Endothelial cell of umbilical vein (primary cell): ENCODE results near the gene MMS19. TPM values are rescaled to one million over a fixed set of nuclear protein-coding genes. Genes with fewer than 3 reads are reported as not detected.

Experiments
- BruUV-seq: library from RNA; stranded (reverse); fragments of 400-500 nt; replicated peaks from 2 replicates; lab custom pipeline; 2021; lab: Mats Ljungman, UMichigan
- CTCF ChIA-PET: fragments of 300-600, 350-600 bp; sonication (Branson Sonifier 250); formaldehyde crosslinking; loops from one replicate; lab custom pipeline; 2021; ENCODE audit warnings: antibody characterized with exemption, inconsistent platforms; lab: Charles Lee
- POLR2A ChIA-PET: fragments of 300-600, 350-600 bp; sonication (Branson Sonifier 250); formaldehyde crosslinking; loops from one replicate; lab custom pipeline; 2021; ENCODE audit warnings: antibody characterized with exemption, inconsistent platforms; lab: Charles Lee
- DNase-seq: peaks from one replicate; pipeline ENCODE4 v3.0.0-alpha.2; 2011; ENCODE audit warnings: low read depth, low spot score
- FAIRE-seq: peaks from 2 replicates; lab custom pipeline; 2011; peaks lifted over from hg19 to GRCh38; lab: Jason Lieb, UNC
- H2AFZ ChIP-seq: 2 replicates; pipeline ENCODE4 v1.6.0; 2012; ENCODE audit warnings: low read depth, low read length, control low read depth, inconsistent platforms
- H3K27ac ChIP-seq: 2 replicates; pipeline ENCODE4 v1.5.1; 2011; ENCODE audit warnings: low read depth, mild to moderate bottlenecking, control low read depth, low read length, moderate library complexity; ENCODE audit not compliant: insufficient read depth
- H3K27me3 ChIP-seq, 2 experiments: 2 replicates each; pipeline versions ENCODE4 v1.6.0 to v1.6.1; 2011; ENCODE audit warnings: low read length in 2 of 2, mixed read lengths in 1 of 2; ENCODE audit not compliant: control insufficient read depth in 2 of 2, insufficient read depth in 2 of 2
- H3K36me3 ChIP-seq, 2 experiments: 2 replicates in 1 of 2; 3 replicates in 1 of 2; pipeline ENCODE4 v1.5.1; 2011; ENCODE audit warnings: low read length in 2 of 2, mild to moderate bottlenecking in 1 of 2, moderate library complexity in 1 of 2; ENCODE audit not compliant: control insufficient read depth in 2 of 2, insufficient read depth in 2 of 2; ENCODE audit errors: extremely low read depth in 1 of 2
- H3K4me1 ChIP-seq: 3 replicates; pipeline ENCODE4 v1.5.1; 2011; ENCODE audit warnings: mild to moderate bottlenecking, low read length; ENCODE audit not compliant: control insufficient read depth, insufficient read depth; ENCODE audit errors: extremely low read depth
- H3K4me2 ChIP-seq: 2 replicates; pipeline ENCODE4 v1.6.1; 2011; ENCODE audit warnings: low read length, control low read depth, mixed read lengths; ENCODE audit not compliant: insufficient read depth
- H3K4me3 ChIP-seq, 3 experiments: fragments of 200-600 bp in 1 of 3; sonication (generic), shearing (Covaris generic) in 1 of 3; replicated peaks in 1 of 3; 2 replicates each; pipeline ENCODE4 v1.5.1; 2011 to 2016; ENCODE audit warnings: control low read depth in 3 of 3, low read length in 3 of 3, mild to moderate bottlenecking in 2 of 3, inconsistent platforms in 1 of 3, low read depth in 1 of 3, moderate library complexity in 1 of 3; ENCODE audit not compliant: insufficient read depth in 1 of 3
- H3K79me2 ChIP-seq: 2 replicates; pipeline ENCODE4 v1.6.0; 2012; ENCODE audit warnings: low read length, inconsistent platforms; ENCODE audit not compliant: control insufficient read depth, insufficient read depth
- H3K9ac ChIP-seq: replicated peaks from 2 replicates; pipeline ENCODE3; 2011; ENCODE audit warnings: low read length, control low read depth; ENCODE audit not compliant: insufficient read depth; ENCODE audit errors: extremely low read depth
- H3K9me1 ChIP-seq: replicated peaks from 3 replicates; pipeline ENCODE4 v1.6.0; 2011; ENCODE audit warnings: mild to moderate bottlenecking, low read length; ENCODE audit not compliant: control insufficient read depth, insufficient read depth; ENCODE audit errors: extremely low read depth
- H3K9me3 ChIP-seq: replicated peaks from 2 replicates; pipeline ENCODE4 v1.5.1; 2012; ENCODE audit warnings: low read length, inconsistent platforms; ENCODE audit not compliant: control insufficient read depth, insufficient read depth
- H4K20me1 ChIP-seq: replicated peaks from 2 replicates; pipeline ENCODE3; 2011; ENCODE audit warnings: mild to moderate bottlenecking, low read length; ENCODE audit not compliant: control insufficient read depth, insufficient read depth; ENCODE audit errors: extremely low read depth
- EZH2 ChIP-seq: IDR thresholded peaks from 2 replicates; pipeline ENCODE4 v1.6.1; 2012; ENCODE audit warnings: borderline replicate concordance, low read depth, mild to moderate bottlenecking, moderate library complexity, low read length, inconsistent platforms; ENCODE audit not compliant: severe bottlenecking
- FOS ChIP-seq: IDR thresholded peaks from 2 replicates; pipeline ENCODE4 v1.6.1; 2011; ENCODE audit warnings: mild to moderate bottlenecking, low read length, moderate library complexity, borderline replicate concordance; ENCODE audit not compliant: insufficient read depth
- GATA2 ChIP-seq: IDR thresholded peaks from 2 replicates; pipeline ENCODE4 v1.7.0; 2011; ENCODE audit warnings: low read depth, mild to moderate bottlenecking, moderate library complexity, mixed read lengths, low read length; ENCODE audit not compliant: insufficient read length, insufficient read depth
- JUN ChIP-seq: IDR thresholded peaks from 2 replicates; pipeline ENCODE4 v1.6.1; 2011; ENCODE audit warnings: borderline replicate concordance, low read depth; ENCODE audit not compliant: insufficient read length, insufficient read depth
- MAX ChIP-seq: IDR thresholded peaks from 2 replicates; pipeline ENCODE4 v1.6.1; 2011; ENCODE audit not compliant: insufficient read depth, insufficient read length
- MYC ChIP-seq: IDR thresholded peaks from one replicate; pipeline ENCODE4 v1.6.1; 2011; ENCODE audit warnings: mild to moderate bottlenecking, low read depth, low read length
- POLR2A ChIP-seq: IDR thresholded peaks from 2 replicates; pipeline ENCODE4 v1.6.1; 2012; ENCODE audit warnings: low read depth, mild to moderate bottlenecking, control low read depth, low read length
- POLR2AphosphoS5 ChIP-seq: IDR thresholded peaks from 2 replicates; pipeline ENCODE4 v1.6.1; 2012; ENCODE audit warnings: low read depth, mild to moderate bottlenecking, control low read depth, low read length, moderate library complexity; ENCODE audit not compliant: insufficient read depth
- dilution Hi-C: fragments of 300-500 bp; cut with MboI; formaldehyde crosslinking; loops from one replicate; pipeline ENCODE4 v1.15.0; 2019; ENCODE audit warnings: low sequenced_read_pairs; ENCODE audit not compliant: extremely low pct_ligation_motif_present
- intact Hi-C: fragments of 100-400 bp; cut with micrococcal nuclease; formaldehyde crosslinking; loops from one replicate; pipeline ENCODE4 v1.10.0; 2022
- polyA plus RNA-seq, 4 experiments: library from polyadenylated mRNA; depleted of rRNA in 3 of 4; stranded (reverse) in 3 of 4; unstranded in 1 of 4; fragments of >200 nt; gene quantifications; 2 replicates each; pipeline versions ENCODE4 v1.2.1 to v1.2.3, GENCODE V29; 2011 to 2012; ENCODE audit warnings: missing spikeins in 1 of 4
- total RNA-seq: library from RNA; stranded (reverse); gene quantifications from 2 replicates; pipeline ENCODE4 v1.2.3, GENCODE V29; 2021
- TF ChIP-seq, protein P1 (sequence below), 2 donors: IDR thresholded peaks; 1 replicate in 1 of 2; 2 replicates in 1 of 2; pipeline ENCODE4 v1.5.1; 2011; ENCODE audit warnings: low read length in 2 of 2, mild to moderate bottlenecking in 2 of 2, moderate library complexity in 2 of 2, control low read depth in 1 of 2, inconsistent platforms in 1 of 2, low read depth in 1 of 2; ENCODE audit not compliant: insufficient read depth in 1 of 2; ENCODE audit errors: extremely low read depth in 1 of 2

MMS19 gene
- total and polyA plus RNA-seq, 2 donors (not counting 3 experiments of a cell fraction or from before 2014, with no cell fraction given) = 95.2 to 123 TPM

DNA sequence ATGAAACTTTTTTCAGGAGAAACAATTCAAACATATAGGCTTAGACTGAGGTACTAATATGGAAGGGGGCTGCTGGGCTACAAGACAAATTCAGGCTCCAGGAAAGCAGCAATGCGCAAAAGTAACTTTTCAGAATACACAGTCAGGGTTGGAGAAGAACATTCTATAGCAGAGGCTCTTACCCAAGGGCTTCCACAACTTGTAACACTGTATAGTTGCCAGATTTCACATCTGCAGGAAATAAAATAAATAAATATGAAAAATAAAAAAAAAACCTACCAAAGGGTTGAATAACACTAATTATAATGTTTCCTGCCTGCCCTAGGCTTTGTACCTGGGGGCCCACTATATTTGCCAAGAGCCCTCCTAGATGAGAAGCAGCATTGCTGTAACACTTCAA, 14.3 kb downstream of the MMS19 start:
- Histone ChIP-seq H3K9ac (no peak overlapping the region), H3K27me3 (no peaks in the 10 kb centered on the region), H3K4me2 (no peak overlapping the region), H3K9me1 (no peaks in the 10 kb centered on the region), H3K36me3 (peaks cover 4 to 12% of the 10 kb centered on the region in 2 experiments), H2AFZ (no peak overlapping the region), H3K4me3 (no peak overlapping the region), H3K4me1 (no peaks in the 10 kb centered on the region), H3K27ac (no peak overlapping the region), H3K79me2 (peaks cover 47% of the 10 kb centered on the region), H3K9me3 (no peaks in the 10 kb centered on the region), H4K20me1 (peaks cover 2% of the 10 kb centered on the region)
- DNase-seq (peak; percentile 27), FAIRE-seq (no peak)
- ChIA-PET POLR2A (no interaction called here), CTCF (interaction anchor here (0.7 to 1.2 kb wide), 3 partner anchors 11 to 88 kb away, joined by 3 read pairs; partner anchors contain the start of gene UBTD1)
- intact Hi-C loops (no loop called here), dilution Hi-C loops (no loop called here)
- BruUV-seq = no TSS peak
- no peak for TF ChIP-seq GATA2

DNA sequence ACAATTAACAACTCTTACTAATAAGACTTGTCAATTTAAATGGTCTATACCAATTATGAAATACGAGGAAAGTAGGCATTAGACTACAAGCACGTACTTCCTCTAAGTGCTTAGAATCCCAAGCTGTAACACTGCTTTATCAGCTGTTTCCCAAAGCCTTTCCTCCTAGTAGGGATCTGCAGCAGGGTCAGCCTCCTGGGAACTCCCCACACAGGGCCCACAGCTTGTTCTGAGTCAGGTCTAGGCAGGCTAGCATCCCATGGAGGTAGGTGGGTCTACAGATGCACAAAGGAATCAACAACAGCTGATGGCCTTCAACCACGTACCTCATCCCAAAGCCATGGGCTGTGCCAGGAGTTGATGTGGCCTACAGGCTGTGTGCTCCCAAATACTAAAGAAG, 14.7 kb downstream of the MMS19 start:
- no peak overlapping the region for H3K9ac ChIP-seq
- FAIRE-seq = no peak
- TF ChIP-seq POLR2A = no peak
- no peak for TF ChIP-seq JUN
- TF ChIP-seq, protein P1, sequence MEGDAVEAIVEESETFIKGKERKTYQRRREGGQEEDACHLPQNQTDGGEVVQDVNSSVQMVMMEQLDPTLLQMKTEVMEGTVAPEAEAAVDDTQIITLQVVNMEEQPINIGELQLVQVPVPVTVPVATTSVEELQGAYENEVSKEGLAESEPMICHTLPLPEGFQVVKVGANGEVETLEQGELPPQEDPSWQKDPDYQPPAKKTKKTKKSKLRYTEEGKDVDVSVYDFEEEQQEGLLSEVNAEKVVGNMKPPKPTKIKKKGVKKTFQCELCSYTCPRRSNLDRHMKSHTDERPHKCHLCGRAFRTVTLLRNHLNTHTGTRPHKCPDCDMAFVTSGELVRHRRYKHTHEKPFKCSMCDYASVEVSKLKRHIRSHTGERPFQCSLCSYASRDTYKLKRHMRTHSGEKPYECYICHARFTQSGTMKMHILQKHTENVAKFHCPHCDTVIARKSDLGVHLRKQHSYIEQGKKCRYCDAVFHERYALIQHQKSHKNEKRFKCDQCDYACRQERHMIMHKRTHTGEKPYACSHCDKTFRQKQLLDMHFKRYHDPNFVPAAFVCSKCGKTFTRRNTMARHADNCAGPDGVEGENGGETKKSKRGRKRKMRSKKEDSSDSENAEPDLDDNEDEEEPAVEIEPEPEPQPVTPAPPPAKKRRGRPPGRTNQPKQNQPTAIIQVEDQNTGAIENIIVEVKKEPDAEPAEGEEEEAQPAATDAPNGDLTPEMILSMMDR (IDR thresholded peaks at IDR 0.05; ENCODE audit: extremely low read depth in 1 of 2, insufficient read depth in 1 of 2, low read depth in 1 of 2, low read length in 2 of 2) = no peak
- TF ChIP-seq POLR2AphosphoS5 = no peak
- TF ChIP-seq MAX = no peak
- TF ChIP-seq EZH2 = no peak
- TF ChIP-seq FOS = no peak
- TF ChIP-seq MYC = no peak
- intact Hi-C loops = no loop called here
- CTCF ChIA-PET = interaction anchor here (0.8 to 1.2 kb wide), 3 partner anchors 11 to 88 kb away, joined by 3 read pairs; no protein-coding TSS in a partner anchor
- DNase-seq = peak; percentile 53
- no peaks in the 10 kb centered on the region for H3K27me3 ChIP-seq
- H3K36me3 ChIP-seq = peaks cover 5 to 12% of the 10 kb centered on the region in 2 experiments
- no peaks in the 10 kb centered on the region for H3K9me1 ChIP-seq
- H3K27ac ChIP-seq = no peak overlapping the region
- H3K4me2 ChIP-seq = no peak overlapping the region
- dilution Hi-C loops = no loop called here
- no peak overlapping the region for H3K4me3 ChIP-seq
- POLR2A ChIA-PET = no interaction called here
- H3K4me1 ChIP-seq = no peaks in the 10 kb centered on the region
- BruUV-seq = no TSS peak
- no peak overlapping the region for H2AFZ ChIP-seq
- peaks cover 43% of the 10 kb centered on the region for H3K79me2 ChIP-seq
- H3K9me3 ChIP-seq = no peaks in the 10 kb centered on the region
- H4K20me1 ChIP-seq = peaks cover 2% of the 10 kb centered on the region
